GM18858 (cell line): ENCODE measurements around the gene ZFP36L2.

Experiments used
- ATAC-seq: cut with Tn5 transposase; IDR thresholded peaks from one replicate; pipeline ENCODE4 v1.9.1; 2021; ENCODE audit not compliant: unreplicated experiment

Gene ZFP36L2

GRCh38 chr2:43248621-43249020 is 22.2 kb upstream of the ZFP36L2 start:
- ATAC-seq = no peak

- ATAC-seq = no peak
Measured at GRCh38 chr2:43246641-43247040, 20.2 kb upstream of the ZFP36L2 start.

DNA sequence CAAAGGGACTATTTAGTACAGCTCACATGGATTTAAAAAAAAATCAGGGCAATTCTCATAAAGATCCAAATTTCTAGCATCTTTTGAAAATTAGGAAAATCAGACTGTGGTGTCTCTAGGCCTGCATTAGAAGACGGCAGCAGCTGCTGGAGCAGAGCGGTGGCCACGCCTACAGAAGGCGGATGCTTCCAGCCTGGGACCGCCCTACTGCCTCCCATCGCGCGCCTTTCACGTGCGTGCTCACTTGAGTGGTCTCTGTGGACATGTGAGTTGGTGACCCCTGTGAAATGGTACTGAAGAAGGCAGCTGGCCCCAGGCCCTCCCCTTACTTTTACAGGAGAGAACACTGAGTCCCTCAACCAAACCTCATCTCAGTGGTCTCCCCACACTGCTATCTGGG is 15.2 kb upstream of the ZFP36L2 start:
- no peak for ATAC-seq

- no peak for ATAC-seq
Measured at GRCh38 chr2:43240766-43241150, 14.4 kb upstream of the ZFP36L2 start.

GRCh38 chr2:43239981-43240765 is 13.8 kb upstream of the ZFP36L2 start:
- ATAC-seq = no peak

DNA sequence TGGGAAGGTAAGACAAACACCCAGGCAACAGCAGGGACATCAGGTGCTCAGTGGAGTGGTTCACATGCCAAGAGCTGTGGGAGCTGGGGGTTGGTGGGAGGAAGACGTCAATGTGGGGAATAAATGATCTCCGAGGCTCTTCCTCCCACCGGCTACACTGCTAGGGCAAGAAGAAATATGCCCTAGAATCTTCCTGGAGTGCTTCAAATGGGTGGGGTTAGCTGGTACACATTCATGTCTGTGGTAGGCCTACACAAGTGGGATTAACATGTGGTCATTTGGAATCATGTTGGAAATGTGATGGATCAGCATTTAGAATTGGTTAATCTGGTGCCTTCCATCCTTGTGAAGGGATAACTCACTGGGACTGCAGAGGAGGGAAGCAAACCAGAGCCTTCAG is 12.4 kb upstream of the ZFP36L2 start:
- ATAC-seq = no peak

DNA sequence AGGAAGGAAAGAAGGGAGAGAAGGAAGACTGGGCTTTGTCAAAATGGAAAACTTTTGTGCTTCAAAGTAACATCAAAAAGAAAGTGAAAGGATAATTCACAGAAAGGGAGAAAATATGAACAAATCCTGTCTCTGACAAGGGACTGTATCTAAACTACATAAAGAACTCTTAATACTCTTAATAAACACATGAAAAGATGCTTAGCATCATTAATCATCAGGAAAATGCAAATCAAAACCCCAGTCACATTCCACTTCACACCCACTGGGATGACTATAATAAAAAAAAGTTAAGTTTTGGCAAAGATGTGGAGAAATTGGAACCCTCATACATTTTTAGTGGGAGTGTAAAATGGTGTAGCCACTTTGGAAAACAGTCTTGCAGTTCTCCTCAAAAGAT is 11.8 kb upstream of the ZFP36L2 start:
- no peak for ATAC-seq

- no peak for ATAC-seq
Measured at GRCh38 chr2:43233218-43234212, 7.1 kb upstream of the ZFP36L2 start.

DNA sequence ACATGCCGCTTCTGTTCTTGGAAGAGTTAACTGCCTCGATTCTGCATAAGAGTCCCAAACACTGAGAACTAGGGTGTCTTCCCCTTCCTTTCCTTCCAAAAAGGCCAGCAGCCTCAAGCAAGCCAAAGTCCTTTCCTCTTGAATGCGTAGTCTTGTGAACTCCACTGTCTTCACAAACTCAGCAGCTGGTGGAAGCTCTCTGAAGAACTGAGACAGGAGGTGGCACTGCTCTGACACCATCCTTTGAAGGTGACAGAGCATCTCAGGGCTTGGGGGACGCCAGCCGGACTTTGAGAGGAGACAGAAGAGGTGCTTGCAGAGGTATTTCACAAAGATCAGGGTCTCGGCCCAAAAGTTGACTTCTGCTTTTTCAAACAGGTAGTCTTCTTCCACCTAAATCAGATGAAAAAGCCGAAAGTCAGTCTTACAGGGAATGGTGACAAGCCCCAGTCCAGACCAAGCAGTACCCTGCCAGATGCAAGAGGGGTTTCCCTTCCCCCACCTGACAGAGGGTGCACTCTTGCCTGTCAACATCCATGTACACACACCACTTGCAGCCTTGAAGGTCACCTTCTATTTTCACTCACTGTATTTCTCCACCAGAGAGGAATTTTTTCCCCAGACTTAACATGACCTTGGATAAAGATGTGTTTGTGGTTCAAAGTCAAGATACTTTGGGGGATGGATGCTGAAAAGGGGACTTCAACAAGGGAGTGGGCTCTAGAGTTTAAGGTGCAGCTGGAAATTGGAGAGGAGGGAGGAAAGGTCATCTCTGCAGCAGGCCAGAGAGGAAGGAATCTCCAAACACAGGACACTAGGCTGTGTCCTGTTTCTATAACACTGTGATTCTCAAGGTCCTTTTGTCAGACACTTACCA is 4.8 kb upstream of the ZFP36L2 start:
- no peak for ATAC-seq

GRCh38 chr2:43230351-43230885 is 4.0 kb upstream of the ZFP36L2 start:
- no peak for ATAC-seq

DNA sequence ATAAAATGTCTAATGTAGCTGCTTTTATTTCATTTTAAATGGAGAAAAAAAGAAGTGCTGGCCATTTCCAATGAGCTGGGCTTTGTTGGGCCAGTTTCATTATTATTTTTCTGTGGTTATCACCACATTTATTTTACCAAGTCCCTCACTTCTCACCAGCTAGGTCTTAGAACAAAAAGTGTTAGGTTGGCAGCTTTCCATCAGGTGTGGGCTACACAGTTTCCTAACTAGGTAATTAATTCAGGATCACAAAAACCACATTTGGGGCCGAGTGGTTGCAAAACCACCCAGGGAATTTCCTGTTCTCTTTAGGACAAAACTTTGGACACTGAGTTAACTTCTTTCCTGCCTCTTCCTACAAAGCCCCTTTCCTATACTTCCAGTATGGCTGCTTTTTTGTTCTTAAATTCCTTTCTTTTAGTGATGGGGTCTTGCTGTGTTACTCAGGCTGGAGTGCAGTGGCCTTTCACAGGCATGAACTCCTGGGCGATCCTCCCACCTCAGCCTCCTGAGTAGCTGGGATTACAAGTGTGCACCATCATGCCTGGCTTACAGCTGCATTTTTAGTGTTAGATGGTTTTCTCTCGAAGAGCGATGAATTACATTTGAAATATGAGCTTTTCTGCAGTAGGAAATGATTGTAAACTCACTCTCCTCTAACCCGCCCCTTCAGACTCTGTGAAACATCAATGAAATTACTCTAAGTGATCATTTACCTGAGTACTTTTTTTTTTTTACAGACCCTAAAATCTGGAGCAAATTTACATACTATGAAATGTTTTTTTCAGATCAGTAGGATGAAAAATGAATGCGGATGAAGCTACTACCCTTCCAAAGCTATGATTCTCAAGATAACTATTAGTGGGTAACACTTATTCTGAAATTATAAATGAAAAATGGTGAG is 2.6 kb upstream of the ZFP36L2 start:
- ATAC-seq = no peak

GRCh38 chr2:43228321-43228751 is 1.9 kb upstream of the ZFP36L2 start:
- ATAC-seq = no peak

DNA sequence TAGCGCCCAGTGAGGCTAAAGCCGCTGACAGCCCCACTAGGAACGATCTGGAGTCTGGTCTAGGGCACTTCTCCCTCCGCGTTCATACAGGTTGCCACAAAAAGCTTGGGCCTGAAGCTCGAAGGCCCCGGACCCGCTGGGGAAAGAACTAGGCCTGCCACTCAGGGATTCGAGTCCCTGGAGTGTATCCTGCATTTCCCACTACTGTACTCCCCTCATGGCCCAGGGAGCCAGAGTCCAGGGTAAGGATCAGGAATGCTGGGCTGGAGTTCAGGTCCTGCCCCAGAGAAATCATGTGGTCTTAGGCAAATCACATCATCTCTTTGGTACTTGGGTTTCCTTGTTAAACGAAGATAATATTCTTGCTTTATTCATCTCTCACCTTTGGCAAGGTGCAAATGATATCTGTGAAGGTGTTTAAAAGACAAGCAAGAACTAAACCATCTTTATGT is 1.4 kb upstream of the ZFP36L2 start:
- ATAC-seq = no peak

DNA sequence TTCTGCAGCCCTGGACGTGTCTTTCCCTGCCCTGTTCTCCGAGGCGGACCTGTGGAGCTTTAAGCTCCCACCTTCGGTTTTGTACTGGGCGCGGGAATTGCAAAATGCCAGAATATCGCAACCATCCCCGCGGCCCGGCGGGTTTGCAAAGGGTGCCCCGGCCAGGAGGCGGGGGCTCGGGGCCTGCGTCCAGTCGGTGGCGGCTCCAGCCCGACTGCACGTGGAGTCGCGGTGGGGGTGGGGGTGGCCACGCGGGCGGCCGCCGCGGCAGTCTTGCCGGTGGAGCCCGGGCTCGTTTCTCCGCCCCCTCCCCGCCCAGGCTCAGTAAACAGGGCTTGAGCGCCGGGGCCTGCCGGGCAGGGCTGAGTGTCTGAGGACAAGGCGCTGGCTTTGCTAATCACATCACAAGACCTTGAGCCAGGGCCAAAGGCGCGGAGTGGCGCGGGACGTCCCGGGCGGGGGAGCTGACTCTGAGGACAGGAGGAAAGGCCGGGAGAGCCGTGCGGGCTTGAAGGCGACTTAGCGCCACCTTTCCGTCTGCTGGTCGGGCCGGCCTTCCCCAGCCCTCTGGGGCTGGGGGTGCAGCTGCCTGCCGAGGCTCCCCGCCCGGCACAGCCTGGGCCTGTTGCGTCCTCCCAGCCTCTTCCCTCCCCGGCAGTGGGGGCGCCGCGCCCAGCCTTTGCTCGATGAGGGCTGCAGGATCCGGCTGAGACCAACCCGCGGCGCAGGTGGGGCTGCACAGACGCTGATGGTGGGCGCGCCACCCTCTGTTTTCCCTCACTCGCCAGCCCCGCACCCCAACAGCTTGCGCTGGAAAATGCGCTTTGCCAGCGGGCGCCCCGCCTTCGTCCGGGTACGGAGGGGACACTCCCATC is 786 bp upstream of the ZFP36L2 start:
- no peak for ATAC-seq

GRCh38 chr2:43225788-43226557 is 433 bp downstream of the ZFP36L2 start:
- peak; percentile 27 for ATAC-seq

GRCh38 chr2:43225093-43225787 is 1.2 kb downstream of the ZFP36L2 start:
- no peak for ATAC-seq

DNA sequence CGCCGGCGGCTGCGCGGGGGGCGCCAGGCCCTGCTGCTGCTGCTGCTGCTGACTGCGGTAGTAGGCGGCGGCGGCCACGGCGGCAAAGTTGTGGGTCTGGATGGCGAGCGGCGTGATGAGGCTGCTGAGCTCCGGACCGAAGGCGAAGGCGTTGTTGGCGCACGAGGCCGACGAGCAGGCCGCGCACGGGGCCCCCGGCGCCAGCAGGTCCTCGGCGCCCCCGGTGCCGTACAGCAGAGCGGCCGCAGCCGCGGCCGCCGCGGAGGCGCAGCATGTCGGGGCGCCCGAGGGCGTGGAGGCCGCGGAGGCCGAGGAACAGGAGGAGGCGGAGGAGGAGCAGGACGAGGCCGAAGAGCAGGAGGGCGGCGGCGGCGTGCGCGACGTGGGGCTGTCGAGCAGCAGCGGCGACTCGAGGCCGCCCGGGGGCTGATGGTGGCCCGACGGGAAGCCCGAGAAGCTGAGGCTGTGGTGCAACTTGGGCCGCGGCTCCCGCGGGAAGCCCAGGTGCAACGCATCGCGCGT is 1.8 kb downstream of the ZFP36L2 start:
- no peak for ATAC-seq
